GM20000 (cell line): Measurements from ENCODE around the gene PIMREG.
A peak's percentile ranks its signal among the peaks of the same experiment; 100 is the strongest.

Experiments used
- DNase-seq: peaks from one replicate; pipeline ENCODE4 v3.0.0; 2012; ENCODE audit warnings: low spot score
- CTCF ChIP-seq: IDR thresholded peaks from 2 replicates; pipeline ENCODE4 v1.5.1; 2012; ENCODE audit warnings: mild to moderate bottlenecking, control low read depth; ENCODE audit errors: extremely low read depth, missing control alignments

PIMREG gene

GRCh38 chr17:6420173-6420641 lies 24.0 kb upstream of the PIMREG start:
- DNase-seq = no peak

GRCh38 chr17:6421700-6422604 lies 22.3 kb upstream of the PIMREG start:
- TF ChIP-seq CTCF = peak; percentile 64
- peak; percentile 89 for DNase-seq

More at GRCh38 chr17:6420173-6420641, 24.0 kb upstream of the PIMREG start:
- no peak for TF ChIP-seq CTCF

- DNase-seq = no peak
- no peak for TF ChIP-seq CTCF
Measured at GRCh38 chr17:6422654-6423241, 21.5 kb upstream of the PIMREG start.

- TF ChIP-seq CTCF = no peak
Measured at GRCh38 chr17:6423931-6424330, 20.3 kb upstream of the PIMREG start.

GRCh38 chr17:6425407-6425806 lies 18.8 kb upstream of the PIMREG start:
- DNase-seq = no peak
- TF ChIP-seq CTCF = no peak

More at GRCh38 chr17:6423931-6424330, 20.3 kb upstream of the PIMREG start:
- no peak for DNase-seq

GRCh38 chr17:6426356-6427101 lies 17.7 kb upstream of the PIMREG start:
- no peak for DNase-seq

More at GRCh38 chr17:6426356-6427101, 17.7 kb upstream of the PIMREG start:
- no peak for TF ChIP-seq CTCF
